DMS 273 (cell line): Measurements from ENCODE around the gene SLC16A13.
"Not testable (repeated sequence)": the region's sequence is repeated elsewhere in the genome, so short reads cannot be mapped to it uniquely, and the experiment has no call there.

Source experiments
- DNase-seq: peaks from one replicate; lab custom pipeline; 2025; ENCODE audit not compliant: unreplicated experiment; lab: John Stamatoyannopoulos, UW

The SLC16A13 gene

DNA sequence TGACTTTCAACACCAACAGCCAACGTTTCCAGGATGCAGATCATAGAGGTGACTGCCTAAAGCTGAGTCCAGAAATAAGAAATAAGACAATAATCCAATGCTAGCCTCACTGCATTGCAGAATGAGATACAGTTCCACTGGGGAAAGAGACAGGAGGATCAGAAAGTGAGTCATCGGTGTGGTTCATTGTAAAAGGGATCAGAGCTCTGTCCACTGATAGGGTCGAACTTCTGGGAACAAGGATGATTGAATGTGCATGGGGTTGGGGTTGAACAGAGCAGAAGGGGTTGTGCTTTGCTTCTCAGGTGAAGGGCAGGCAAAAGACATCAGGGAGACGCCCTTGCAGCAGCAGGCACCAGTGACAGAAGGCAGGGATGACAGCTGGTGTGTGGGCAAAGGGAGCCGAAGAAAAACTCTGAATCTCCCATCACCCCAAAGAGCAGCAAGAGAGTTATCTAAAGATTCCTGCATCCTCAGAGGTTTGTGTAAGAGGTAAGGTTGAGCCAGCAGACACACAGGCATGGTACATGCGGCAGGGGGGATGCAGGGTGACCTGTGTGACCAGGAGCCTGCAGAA, 27.8 kb downstream of the SLC16A13 start:
- peak; percentile 53 for DNase-seq

DNA sequence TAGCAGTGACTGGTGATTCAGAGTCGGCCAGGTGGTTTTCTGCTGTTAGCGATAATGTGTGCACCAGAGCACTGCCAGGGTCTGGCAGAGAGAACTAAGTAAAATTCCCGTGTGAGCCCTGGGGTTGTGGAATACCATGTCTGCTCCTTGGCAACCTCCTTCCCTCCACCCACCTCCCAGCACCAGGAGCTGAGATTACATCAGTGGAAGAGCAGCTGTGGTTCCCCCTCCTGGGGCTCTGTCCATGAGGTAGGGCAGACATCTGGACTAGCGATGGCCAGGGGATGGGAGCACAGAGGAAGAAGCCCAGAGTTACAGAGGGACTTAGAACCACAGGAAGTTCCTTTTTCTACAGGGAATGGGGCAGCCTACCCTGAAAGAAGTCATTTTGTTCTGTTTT, 28.4 kb downstream of the SLC16A13 start:
- peak; percentile 74 for DNase-seq

DNA sequence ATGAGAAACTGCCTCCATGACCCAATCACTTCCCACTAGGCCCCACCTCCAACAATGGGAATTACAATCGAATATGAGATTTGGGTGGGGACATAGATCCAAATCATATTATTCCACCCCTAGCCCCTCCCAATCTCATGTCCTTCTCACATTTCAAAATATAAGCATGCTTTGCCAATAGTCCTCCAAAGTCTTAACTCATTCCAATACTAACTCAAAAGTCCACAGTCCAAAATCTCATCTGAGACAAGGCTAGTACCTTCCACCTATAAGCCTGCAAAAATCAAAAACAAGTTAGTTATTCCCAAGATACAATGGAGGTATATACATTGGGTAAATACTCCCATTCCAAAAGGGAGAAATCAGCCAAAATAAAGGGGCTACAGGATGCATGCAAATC, 31.4 kb downstream of the SLC16A13 start:
- DNase-seq: no peak

DNA sequence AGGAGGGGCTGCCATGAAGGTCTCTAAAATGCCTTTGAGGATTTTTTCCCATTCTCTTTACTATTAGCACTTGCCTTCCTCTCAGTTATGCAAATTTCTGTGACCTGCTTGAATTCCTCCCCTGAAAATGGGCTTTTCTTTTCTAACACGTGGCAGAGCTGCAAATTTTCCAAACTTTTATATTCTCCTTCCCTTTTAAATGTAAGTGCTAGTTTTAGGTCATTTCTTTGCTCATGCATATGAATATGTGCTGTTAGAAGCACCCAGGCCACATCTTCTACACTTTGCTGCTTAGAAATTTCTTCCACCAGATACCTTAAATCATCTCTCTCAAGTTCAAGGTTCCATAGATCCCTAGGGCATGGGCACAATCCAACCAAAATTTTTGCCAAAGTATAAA, 32.5 kb downstream of the SLC16A13 start:
- no peak for DNase-seq

DNA sequence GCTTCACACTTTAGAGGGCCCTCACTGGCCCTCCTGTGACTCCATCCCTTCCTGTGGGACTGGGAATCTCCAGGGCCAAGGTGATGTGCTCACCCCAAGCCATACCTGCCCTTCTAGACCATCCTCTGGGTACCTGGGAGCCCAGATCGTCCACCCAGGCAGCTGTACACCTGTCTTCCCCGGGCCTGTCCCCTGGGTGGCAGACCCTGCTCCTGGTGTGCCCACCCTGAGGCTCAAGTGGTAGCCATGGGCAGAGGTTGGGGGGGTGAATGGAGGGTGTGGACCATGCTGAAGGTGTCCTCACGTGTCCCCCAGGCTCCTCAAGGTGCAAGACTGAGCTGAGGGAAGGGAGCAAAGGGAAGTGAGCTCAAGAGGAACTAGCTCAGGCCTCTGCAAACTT, 34.9 kb downstream of the SLC16A13 start:
- no peak for DNase-seq

DNA sequence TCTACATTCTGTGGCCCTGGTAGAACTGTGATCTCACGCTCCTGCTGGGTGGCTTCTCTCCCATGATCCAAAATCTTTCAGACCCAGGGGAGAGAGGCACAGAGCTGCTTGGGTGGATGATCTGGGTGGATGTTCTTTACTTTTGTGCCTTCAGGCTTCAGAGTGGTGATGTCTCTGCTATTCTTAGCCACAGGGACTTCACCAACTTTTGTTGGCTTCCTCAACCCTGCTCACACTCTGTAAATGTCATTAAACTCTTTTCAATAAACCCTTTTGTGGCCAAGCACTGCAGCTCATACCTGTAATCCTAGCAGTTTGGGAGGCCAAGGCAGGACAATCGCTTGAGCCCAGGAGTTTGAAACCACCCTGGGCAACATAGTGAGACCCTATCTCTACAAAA, 36.6 kb downstream of the SLC16A13 start:
- DNase-seq: no peak

DNA sequence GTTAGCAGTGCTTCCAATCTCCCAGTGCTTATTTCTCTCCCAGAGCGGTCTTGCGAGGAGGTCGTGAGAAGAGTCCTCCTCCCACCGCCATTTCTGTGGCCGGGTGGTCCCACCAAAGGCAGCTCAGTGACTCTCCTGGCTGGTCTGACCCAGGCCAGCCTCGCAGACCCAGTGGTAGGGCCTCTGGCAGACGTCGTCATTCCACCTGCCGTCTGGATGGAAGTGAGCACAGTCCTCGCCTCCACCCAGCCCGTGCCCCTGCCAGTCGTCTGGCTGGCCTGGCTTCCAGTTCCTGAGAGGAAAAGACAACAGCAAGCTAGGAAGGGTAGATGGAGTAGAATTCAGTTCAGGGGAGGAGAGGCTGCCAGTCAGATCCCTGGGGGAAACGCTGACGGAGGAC, 39.1 kb downstream of the SLC16A13 start:
- no peak for DNase-seq

DNA sequence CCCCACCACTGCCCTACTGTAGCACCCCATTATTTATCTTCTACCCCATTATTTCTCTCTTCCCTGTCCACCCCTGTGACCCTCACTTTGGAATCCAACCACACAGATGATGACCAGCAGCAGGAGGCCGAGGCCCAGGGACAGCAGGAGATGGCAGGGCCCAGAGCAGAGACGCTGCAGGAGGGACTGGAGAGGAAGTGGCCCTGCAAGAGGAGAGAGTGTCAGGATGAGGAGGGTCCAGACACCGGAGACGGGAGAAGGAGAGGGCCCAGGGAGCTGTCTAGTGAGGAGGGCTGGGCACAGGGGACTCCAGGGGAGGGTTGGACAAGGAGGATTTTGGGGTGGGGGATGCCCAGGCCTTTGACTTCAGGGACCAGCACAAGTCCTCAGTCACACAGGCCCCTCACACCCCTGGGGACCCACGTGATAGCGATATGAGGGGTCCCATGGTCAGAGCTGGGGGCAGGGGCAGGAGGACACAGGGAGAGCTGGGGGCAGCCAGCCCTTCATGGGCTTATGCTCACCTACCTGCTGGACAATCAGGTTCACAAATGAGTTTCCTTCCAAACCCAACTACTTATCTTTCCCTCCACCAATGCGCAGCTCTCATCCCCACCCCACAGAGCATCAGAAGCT, 42.2 kb downstream of the SLC16A13 start:
- no peak for DNase-seq

DNA sequence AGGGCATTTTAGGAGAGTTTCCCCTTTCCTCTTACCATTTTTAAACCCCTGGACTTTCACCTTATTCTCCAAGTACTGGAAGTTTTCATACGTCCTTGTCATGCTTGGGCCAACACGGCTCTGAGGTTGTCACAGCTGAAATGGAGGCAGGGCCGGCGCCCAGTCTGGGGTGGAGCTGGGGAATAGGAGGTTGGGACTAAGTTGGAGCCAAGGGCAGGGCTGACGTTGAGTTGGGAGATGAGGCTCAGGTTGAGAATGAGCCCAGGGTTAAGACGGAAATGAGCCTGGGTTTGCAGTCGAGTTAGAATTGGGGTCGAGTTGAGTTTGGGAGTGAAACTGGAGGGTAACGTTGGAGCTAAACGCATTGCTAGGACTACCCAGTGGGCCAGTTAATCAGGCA, 42.9 kb downstream of the SLC16A13 start:
- DNase-seq: no peak

DNA sequence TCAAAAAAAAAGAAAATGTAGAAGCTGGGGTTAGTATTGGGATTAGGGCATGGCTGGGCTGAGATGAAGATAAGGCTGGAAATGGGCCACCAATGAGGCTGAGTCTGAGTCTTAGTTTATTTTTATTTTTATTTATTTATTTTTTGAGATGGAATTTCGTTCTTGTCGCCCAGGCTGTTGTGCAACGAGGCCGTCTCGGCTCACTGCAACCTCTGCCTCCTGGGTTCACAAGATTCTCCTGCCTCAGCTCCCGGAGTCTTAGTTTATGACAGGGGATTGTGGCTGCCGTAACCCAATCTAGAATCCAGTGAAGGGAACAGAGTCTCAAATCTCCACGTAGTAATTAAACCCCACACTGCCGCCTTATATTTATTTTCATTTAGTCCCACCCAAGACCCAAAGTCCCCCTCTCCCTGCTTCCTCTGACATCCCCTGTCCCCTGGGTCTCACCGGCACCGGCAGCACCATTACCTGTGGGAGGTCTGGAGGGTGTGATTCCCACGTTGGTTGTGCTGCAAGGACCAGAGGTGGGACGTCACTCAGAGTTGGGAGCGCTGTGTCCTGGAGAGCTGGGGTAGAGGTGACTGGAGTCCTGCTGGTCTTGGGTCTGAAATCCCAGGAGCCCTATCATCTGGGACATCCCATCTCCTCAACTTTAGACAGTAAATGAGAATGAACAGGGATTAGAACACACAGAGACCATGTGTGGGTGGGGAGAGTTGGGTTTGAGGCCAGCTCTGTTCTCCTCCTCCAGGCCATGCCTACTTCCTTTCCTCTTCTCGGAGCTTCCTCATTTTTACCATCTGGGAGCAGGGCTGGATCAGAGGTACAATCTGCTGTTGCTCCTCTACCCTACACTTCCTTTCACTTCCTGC, 44.0 kb downstream of the SLC16A13 start, which contains the start of gene CLEC10A:
Gene CLEC10A (minus strand): TSS at position 671 of the 875 bp plus-strand sequence. CDS start 1,439 bp downstream, outside the sequence.
- DNase-seq: no peak

DNA sequence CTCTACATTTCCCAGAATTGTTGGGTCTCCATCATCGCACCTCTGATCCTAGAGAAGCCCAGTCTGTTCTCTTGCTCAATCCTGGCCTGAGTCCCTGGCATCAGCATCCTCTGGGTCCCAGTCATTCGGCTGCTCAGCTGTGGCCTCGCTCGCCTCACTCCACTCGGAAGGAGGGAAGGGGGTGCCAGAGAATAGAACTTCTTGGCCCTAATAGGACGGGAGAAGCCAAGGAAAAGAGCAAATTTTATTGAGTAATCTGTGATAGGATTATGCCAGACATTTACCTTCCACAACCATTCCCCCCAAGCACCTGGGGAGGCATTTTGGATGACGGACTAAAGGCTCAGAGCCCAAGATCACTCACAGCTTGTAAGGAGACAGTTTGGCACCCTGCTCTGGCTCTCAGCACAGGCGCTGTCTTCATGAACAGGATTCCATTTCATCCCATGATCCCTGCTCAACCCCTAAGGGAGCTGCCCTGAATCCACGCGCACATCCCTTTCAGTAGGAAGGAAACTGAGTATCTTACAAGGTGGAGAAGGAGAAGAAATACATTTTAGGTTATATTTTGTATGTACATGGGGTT, 44.7 kb downstream of the SLC16A13 start:
- DNase-seq: no peak

DNA sequence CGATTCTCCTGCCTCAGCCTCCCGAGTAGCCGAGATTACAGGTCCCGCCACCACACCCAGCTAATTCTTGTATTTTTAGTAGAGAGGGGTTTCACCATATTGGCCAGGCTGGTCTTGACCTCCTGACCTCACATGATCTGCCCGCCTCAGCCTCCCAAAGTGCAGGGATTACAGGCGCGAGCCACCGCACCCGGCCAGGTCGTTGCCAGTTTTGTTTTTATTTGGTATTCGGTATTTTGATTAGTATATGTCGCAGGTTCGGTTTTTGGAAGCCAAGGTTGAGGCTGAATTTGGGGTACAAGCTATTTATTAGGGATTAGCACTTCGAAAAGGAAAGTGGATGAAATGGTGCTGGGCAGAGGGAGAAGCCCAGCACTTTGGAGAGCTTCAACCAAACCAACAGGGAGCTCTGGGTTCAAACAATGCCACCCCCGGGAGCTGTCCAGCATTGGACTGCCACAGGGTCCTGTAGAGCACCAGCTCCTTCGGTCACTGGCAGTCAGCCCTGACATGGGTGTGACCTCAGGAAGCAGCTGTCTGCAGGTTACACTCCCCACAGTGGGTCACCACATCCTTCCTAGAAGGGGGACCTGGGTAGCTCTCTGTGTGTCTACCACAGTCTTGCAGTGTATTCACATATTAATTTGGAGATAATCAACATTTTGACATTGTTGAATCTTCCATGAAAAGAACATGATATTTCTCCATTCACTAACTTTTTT, 45.7 kb downstream of the SLC16A13 start:
- DNase-seq: no peak

DNA sequence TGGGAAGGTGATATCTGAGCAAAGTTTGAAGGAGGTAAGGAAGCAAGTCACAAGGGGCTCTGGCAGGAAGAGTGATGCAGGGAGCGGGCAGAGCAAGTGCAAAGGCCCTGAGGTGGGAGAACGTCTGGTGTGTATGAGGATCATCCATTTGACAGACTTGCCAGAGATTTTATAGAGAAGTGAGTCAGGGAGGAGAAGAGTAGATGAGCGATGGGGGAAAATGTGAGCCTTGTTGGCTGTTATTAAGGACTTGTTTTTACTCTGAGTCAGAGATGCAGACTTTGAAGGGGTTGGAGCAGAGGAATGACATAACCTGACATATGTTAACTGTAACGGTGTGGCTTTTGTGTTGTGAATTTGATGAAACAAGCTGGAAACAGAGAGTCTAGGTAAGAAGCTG, 47.8 kb downstream of the SLC16A13 start:
- no peak for DNase-seq

DNA sequence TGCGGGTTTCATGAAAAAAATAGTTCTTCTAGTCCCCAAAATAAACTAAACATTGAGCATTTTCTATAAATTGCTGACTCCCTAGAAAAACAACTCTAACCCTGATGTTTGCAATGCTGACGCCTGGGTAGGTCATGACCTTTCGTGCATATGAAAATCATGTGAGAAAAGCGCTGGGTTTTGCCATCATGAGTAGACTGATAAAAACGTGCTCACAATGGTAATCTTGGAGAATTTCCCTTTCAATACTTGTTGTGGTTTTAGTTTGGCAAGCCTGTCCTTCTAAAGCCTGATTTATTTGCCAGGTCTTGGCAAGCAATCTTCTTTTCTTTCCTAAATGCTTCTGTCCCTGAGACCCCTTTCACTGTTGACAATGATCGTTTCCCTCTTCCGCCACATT, 48.3 kb downstream of the SLC16A13 start:
- no peak for DNase-seq

DNA sequence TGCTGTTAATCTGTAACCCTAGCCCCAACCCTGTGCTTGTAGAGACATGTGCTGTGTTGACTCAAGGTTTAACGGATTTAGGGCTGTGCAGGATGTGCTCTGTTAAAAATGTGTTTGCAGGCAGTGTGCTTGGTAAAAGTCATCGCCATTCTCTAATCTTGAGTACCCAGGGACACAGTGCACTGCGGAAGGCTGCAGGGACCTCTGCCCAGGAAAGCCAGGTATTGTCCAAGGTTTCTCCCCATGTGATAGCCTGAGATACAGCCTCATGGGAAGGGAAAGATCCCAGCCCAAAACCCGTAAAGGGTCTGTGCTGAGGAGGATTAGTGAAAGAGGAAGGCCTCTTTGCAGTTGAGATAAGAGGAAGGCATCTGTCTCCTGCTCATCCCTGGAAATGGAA, 52.6 kb downstream of the SLC16A13 start:
- not testable (repeated sequence) for DNase-seq

DNA sequence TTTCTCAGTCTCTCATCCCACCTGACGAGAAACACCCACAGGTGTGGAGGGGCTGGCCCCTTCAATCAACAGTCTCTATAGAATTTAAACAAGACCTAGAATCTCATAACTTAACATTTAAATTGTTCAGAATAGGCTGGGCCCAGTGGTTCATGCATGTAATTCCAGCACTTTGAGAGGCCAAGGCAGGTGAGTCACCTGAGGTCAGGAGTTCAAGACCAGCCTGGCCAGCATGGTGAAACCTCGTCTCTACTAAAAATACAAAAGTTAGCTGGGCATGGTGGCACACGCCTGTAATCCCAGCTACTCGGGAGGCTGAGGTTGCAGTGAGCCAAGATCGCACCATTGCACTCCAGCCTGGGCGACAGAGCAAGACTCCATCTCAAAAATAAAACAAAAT, 53.8 kb downstream of the SLC16A13 start:
- not testable (repeated sequence) for DNase-seq
